Kidney epithelial cell (primary cell): ENCODE data around the gene TEPSIN. TPM values are rescaled to one million over a fixed set of nuclear protein-coding genes. Genes with fewer than 3 reads are reported as not detected.

Source experiments
- DNase-seq: peaks from one replicate; pipeline ENCODE4 v3.0.0-alpha.2; 2010; ENCODE audit warnings: low read depth
- H3K27me3 ChIP-seq: 2 replicates; pipeline ENCODE4 v1.6.0; 2011; ENCODE audit warnings: low read length; ENCODE audit not compliant: control insufficient read depth, insufficient read depth
- H3K36me3 ChIP-seq: 2 replicates; pipeline ENCODE4 v1.5.1; 2011; ENCODE audit warnings: low read length; ENCODE audit not compliant: control insufficient read depth, insufficient read depth
- H3K4me3 ChIP-seq: 2 replicates; pipeline ENCODE4 v1.5.1; 2011; ENCODE audit warnings: low read depth, mild to moderate bottlenecking, control low read depth, low read length
- total RNA-seq: library from RNA; depleted of rRNA; stranded (reverse); fragments of >200 nt; gene quantifications from 2 replicates; pipeline ENCODE4 v1.2.3, GENCODE V29; 2015
- TF ChIP-seq, protein P1 (sequence below): IDR thresholded peaks from 2 replicates; pipeline ENCODE4 v1.5.1; 2011; ENCODE audit warnings: mild to moderate bottlenecking, moderate library complexity, low read length, control low read depth, inconsistent platforms; ENCODE audit not compliant: insufficient read depth, poor library complexity, severe bottlenecking

Gene TEPSIN
- total RNA-seq, 1 donor from 2014 or later, result 17.0 TPM

DNA sequence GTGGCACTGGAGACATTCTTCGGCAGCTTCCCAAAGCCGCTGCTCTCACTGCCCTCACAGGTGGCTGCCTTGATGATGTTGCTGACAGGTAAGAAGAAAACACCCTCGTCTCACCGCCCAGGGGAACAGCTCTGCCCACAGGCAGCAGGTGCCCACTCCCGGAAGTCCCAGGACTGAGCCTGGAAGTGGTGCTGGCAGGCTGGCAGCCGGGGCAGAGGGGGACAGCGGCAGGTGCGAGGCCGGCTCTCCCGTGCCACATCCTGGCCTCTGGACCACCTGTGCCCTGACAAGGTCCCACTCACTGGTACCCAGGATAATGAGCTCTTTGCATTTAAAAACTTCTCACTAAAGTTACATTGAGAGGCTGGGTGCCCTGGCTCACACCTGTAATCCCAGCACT lies 36.5 kb downstream of the TEPSIN start:
- no peaks in the 10 kb centered on the region for H3K36me3 ChIP-seq
- DNase-seq, result no peak

GRCh38 chr17:81200695-81201580 lies 37.9 kb downstream of the TEPSIN start:
- peak; percentile 29 for DNase-seq
- TF ChIP-seq, protein P1, sequence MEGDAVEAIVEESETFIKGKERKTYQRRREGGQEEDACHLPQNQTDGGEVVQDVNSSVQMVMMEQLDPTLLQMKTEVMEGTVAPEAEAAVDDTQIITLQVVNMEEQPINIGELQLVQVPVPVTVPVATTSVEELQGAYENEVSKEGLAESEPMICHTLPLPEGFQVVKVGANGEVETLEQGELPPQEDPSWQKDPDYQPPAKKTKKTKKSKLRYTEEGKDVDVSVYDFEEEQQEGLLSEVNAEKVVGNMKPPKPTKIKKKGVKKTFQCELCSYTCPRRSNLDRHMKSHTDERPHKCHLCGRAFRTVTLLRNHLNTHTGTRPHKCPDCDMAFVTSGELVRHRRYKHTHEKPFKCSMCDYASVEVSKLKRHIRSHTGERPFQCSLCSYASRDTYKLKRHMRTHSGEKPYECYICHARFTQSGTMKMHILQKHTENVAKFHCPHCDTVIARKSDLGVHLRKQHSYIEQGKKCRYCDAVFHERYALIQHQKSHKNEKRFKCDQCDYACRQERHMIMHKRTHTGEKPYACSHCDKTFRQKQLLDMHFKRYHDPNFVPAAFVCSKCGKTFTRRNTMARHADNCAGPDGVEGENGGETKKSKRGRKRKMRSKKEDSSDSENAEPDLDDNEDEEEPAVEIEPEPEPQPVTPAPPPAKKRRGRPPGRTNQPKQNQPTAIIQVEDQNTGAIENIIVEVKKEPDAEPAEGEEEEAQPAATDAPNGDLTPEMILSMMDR, result peak; percentile 52
- Histone ChIP-seq H3K36me3 (no peaks in the 10 kb centered on the region), H3K27me3 (no peaks in the 10 kb centered on the region), H3K4me3 (no peak overlapping the region)

More for the DNA sequence above, 36.5 kb downstream of the TEPSIN start:
- no peak overlapping the region for H3K4me3 ChIP-seq
- H3K27me3 ChIP-seq, result no peaks in the 10 kb centered on the region
- TF ChIP-seq, protein P1, result no peak

GRCh38 chr17:81200201-81200600 lies 38.7 kb downstream of the TEPSIN start:
- Histone ChIP-seq H3K4me3 (no peak overlapping the region), H3K27me3 (no peaks in the 10 kb centered on the region), H3K36me3 (peaks cover 1% of the 10 kb centered on the region)
- no peak for DNase-seq
- TF ChIP-seq, protein P1, result no peak

- DNase-seq, result no peak
- H3K27me3 ChIP-seq, result no peaks in the 10 kb centered on the region
- no peak overlapping the region for H3K4me3 ChIP-seq
- TF ChIP-seq, protein P1, result no peak
- peaks cover 1% of the 10 kb centered on the region for H3K36me3 ChIP-seq
These were observed 39.4 kb downstream of the TEPSIN start for GRCh38 chr17:81199482-81199830.

GRCh38 chr17:81198826-81199481 lies 39.9 kb downstream of the TEPSIN start:
- peaks cover 1% of the 10 kb centered on the region for H3K36me3 ChIP-seq
- H3K27me3 ChIP-seq, result no peaks in the 10 kb centered on the region
- no peak overlapping the region for H3K4me3 ChIP-seq
- no peak for DNase-seq
- TF ChIP-seq, protein P1, result no peak
